NCI-H1048 (cell line): ENCODE data around the gene ART4.

Experiments
- DNase-seq: peaks from one replicate; lab custom pipeline; 2025; lab: John Stamatoyannopoulos, UW

Gene ART4

GRCh38 chr12:14850929-14851663, 7.8 kb upstream of the ART4 start:
- no peak for DNase-seq

DNA sequence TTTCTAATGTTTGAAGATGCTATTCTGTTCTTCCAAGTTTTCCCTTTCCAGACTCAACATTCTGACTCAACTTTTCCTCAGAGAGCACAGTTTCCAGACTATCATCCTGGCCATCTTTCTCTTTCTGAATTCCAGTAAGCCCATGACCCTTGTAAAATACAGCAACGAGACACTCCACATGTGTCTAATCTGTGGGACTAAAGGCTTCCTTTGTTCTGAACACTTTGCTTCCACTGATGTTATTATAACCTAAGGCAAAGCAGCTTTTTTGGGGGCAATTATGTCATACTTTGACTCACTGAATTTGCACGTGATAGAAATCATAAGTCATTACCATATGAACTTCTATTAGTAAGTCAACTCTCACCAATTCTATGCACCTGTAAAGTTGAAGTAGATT, 6.3 kb upstream of the ART4 start:
- DNase-seq = peak; percentile 54

DNA sequence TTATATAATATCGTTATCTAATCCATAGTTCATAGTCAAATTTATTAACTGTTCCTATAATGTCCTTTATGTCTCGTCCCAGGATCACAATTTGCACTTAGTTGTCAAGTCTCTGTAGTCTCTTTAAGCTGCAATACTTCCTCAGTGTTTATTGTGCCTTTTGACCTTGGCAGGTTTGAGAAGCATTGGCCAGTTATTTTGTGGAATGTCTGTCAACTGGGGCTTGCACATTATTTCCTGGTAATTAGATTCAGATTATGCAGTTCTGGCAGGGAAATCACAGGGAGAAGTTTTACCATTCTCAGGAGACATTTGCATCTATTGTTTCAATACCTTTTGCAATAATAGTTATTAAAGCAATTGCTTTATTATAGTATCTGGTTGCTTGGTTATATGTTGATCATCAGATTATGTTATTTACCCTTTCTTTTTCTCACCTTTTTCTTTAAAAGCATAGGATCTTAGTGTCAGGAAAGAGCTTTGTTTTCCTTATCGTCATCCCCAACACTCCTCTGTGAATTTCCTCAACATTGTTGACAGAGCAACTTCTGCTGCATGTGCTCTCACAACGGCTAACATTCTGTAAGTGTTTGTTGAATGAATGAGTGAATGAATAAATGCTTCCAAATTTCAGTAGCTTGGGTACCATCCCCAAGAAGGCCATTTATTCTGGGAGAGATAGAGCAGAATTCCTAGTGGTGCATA, 3.7 kb upstream of the ART4 start:
- DNase-seq = no peak

DNA sequence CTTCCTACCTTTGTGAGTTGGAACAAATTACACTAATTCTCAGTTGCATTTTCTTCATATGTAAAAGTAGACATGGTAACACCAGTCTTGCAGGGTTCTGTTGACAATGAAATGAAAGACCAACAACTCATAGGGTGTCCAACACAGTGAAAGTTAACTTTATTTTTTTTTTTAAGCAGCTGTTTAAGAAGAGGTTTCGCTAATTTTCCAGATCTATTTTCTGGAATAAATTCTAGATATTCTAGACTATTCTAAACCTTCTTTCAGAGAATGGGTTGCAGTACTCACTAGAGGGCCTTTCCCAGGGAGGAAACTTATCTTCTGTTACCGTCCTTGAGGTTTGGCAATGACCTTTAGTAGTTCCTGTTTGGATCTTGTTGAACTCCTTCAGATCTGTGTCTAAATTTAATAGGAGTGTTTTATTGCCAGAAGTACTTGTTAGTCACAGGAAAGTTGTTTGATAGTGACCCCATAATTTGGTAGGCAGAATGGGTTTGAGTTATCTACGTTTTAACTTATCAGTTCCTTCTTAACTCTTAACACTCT, 2.8 kb upstream of the ART4 start:
- DNase-seq = no peak

DNA sequence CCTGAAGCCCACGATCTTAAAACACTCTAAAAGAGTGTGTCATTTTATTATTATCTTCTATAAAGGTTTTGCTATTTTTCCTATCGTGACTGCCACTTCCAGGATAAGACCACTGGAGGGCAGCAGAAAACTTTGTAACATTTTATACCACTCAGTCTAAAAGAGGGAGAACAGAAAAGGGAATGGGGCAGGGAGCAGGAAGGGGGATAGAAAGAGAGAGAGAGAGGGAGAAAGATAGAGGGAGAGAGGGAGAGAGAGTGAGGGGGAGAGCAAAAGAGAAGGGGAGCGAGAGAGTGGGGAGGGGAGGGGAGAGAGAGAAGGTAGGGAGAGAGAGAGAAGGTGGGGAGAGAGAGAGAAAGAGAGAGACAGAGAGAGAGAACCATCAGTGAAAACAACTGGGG, 2.0 kb upstream of the ART4 start:
- DNase-seq = no peak

DNA sequence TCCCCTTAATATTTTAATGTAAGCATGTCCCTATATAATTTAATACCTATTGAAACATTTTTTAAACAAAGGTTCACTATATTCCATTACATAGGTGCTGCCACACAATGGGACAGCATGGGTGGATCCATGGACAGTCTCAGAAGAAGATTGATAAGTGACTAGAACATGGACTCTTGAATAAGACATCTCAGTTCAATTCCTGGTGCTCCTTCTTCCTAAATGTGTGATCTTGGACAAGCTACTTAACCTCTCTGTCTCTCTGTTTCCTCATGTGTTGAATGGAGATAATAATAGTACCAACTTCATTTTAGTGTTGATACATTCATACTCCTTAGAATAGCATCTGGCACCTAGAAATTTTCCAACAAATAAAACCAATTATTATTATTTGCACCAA, 1.1 kb upstream of the ART4 start:
- DNase-seq = no peak

DNA sequence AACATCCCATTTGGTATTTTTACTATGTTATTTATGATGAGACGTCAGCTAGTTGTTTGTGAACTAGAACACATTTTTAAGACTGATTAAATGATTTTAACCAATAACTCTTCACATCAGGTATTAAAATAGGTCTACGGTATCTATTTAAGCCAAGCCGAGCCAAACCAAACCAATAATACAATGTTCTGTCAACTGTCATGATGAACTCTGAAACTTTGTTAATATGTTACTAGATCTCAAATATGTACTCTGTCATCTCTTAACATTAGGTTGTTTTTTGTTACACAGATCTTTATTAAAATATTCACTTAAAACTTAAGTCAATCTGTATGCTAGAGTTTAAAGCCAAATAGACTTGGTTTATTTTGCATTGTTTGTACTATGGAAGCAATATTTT, 1.0 kb downstream of the ART4 start:
- no peak for DNase-seq

DNA sequence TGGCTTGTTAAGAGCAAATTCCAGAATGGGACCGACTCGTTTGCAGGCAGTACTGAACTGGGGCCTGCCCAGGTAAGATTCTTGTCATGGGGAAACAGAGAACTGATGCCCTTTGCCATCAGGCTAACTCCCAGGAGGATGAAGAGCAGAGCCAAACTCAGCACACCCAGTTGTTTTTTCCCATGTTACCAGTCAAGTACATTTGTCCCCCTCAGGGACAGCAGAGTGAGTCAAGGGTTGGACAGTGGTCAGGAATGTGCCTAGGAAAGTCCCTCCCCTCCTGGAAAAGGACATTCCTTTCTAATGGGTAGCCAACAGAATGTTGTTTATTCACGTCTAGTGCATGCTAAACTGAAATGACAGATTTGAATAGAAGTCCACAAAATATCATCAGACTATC, 1.6 kb downstream of the ART4 start:
- no peak for DNase-seq

DNA sequence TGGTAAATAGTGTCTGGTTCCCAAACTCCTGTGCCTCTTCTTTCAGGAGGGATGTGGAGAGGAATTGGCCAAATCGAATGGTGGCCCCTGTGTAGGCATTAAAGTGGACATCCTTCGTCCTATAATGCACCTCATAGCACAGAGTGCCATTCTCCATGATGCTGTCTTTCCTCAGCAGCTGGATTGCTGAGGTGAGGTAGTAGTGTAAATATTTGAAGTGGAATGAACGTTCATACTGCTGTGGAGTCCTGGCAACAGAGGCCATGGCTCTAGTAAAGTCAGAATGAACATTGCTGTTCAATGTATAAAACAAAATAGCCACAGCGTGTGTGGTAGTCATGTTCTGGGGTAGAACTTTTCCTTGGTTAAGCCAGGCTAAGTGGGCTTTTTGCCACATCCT, 2.7 kb downstream of the ART4 start:
- DNase-seq = no peak

DNA sequence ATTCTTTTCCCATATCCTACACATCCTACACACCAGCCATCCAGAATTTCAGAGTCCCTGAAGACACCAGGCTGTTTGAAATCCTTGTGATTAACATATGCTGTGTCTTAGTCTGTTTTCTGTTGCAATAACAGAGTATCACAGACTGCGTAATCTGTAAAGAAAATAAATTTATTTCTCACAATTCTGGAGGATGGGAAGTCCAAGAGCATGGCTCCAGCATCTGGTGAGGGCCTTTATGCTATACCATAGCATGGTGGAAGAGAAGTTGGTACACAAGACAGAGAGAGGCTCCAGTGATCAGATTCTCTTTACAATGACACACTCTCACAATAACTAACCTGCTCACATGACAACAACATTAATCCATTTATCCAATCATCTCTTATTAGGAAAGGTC, 4.1 kb downstream of the ART4 start:
- DNase-seq = no peak

- DNase-seq = no peak
Observed at GRCh38 chr12:14836336-14837210, 6.8 kb downstream of the ART4 start.

- DNase-seq = no peak
Observed at GRCh38 chr12:14834509-14834908, 8.8 kb downstream of the ART4 start.

- DNase-seq = no peak
Observed at GRCh38 chr12:14833952-14834351, 9.4 kb downstream of the ART4 start.

DNA sequence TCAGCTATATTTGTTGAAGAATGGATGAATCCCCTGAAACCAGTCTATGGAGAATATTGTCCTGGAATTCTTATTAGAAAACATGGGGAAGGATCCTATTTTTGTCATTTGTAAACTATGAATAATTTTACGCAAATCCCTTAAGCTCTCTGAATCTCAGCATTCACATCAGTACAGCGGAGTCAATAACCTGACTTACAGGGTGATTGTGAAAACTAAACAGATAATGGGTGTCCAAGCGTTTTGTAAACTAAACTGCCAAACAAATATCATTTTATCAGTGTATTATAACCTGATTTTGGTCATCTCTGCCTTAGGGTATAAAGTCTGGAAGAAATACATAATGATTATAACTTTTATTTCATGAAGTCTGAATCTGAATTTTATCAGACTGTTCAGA, 10.0 kb downstream of the ART4 start:
- DNase-seq = no peak

- DNase-seq = no peak
Observed at GRCh38 chr12:14828892-14829291, 14.4 kb downstream of the ART4 start.

GRCh38 chr12:14827043-14827442, 16.3 kb downstream of the ART4 start:
- DNase-seq = no peak

- no peak for DNase-seq
Observed at GRCh38 chr12:14826491-14826890, 16.8 kb downstream of the ART4 start.

DNA sequence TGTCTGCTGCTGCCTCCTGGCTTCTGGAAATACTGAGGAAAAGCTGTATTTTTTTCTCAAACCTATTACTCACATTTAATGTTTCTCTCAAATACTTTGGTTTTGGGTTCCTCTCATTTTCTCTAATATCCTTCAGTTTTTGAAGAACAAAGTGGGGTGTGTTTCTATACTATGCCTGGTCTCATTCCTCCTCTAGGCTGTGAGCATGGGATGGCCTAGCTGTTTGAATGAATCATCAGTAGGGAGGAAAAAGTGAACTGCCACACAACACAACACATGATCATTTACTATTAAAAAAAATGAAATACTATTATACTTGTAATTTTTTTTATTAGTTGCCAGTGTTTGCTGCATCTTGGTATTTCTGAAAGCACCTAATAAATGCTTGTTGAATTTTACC, 18.1 kb downstream of the ART4 start:
- no peak for DNase-seq

DNA sequence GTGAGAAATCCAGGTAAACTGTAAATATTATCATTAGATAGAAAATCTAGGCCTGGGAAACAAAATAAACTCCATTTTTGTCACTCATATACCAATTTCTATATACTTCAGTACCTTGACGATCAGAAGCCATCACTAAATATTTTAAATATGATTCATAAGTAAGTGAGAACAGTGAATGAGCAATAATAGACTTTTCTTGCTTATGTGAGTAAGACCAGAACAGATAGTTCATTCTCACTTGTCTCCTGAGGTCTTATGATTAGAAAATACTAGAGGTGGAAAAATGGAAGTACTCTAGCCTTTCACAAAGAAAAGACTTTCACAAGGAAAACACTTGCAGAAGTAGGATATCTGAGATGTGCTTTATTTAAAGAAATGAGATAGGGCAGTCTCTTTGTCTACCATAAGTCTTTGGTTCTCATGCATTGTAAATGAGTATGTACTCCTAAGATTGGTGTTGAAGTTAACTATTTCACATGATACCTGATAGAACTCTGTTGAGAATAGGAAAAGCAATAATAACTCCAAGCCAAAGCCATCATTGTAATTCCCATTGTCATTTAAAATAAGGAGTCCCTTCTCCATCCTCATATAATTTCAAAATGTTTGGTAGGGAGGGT, 19.2 kb downstream of the ART4 start:
- no peak for DNase-seq

- DNase-seq = no peak
Observed at GRCh38 chr12:14814014-14814413, 29.3 kb downstream of the ART4 start, which contains the start of gene SMCO3. Gene SMCO3, minus strand, starts transcription at chr12:14814182. Its CDS starts 7,502 bp downstream, at chr12:14806680.

- no peak for DNase-seq
Observed at GRCh38 chr12:14811486-14811885, 31.8 kb downstream of the ART4 start.

GRCh38 chr12:14810953-14811483, 32.3 kb downstream of the ART4 start:
- no peak for DNase-seq
